Measurements from ENCODE around the gene BUD23.
"Not testable (repeated sequence)": the region's sequence is repeated elsewhere in the genome, so short reads cannot be mapped to it uniquely, and the experiment has no call there.

Gene BUD23

DNA sequence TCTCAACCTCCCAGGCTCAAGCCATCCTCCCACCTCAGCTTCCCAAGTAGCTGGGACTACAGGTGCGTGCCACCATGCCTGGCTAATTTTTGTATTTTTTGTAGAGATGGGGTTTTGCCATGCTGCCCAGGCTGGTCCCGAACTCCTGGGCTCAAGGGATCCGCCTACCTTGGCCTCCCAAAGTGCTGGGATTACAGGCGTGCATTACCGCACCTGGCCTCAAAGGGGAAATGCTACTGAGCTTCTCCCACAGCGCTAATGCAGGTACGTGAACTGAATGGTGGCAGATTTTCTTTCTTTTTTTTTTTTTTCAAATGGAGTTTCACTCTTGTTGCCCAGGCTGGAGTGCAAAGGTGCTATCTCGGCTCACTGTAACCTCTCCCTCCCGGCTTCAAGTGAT, 7.3 kb upstream of the BUD23 start:
- not testable (repeated sequence) for H3K9me3 ChIP-seq (ENCODE audit: control insufficient read depth, insufficient read depth, low read length); H3K4me1 ChIP-seq (ENCODE audit: insufficient read depth, low read length); H3K9ac ChIP-seq (ENCODE audit: low read depth, low read length); H3K36me3 ChIP-seq (ENCODE audit: insufficient read depth, low read length)

DNA sequence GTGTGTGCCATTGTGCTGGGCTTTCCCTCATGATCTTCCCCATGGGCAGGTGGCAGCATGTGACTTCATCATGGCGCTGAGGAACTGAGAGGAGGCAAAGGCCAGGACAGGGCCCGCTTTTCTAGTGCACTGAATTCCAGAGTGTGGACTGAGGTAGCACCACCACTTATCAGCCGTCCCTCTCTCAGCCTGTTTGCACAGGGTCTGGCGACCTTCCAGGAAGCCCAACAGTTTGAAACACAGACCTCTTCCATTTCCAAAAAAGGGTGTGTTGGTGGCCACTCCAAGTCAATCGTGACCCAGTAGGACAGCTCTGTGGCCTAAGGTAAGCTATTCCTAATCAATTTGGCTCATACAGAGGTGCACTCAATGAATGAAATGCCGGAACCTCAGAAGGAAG, 4.5 kb upstream of the BUD23 start:
- H3K9me3 ChIP-seq (ENCODE audit: control insufficient read depth, insufficient read depth, low read length) = no peaks in the 10 kb centered on the region
- peaks cover 9% of the 10 kb centered on the region; the same call in 1 of the 2 replicates for H3K4me1 ChIP-seq (ENCODE audit: insufficient read depth, low read length)
- H3K9ac ChIP-seq (ENCODE audit: low read depth, low read length) = no peak overlapping the region
- no peaks in the 10 kb centered on the region for H3K36me3 ChIP-seq (ENCODE audit: insufficient read depth, low read length)

DNA sequence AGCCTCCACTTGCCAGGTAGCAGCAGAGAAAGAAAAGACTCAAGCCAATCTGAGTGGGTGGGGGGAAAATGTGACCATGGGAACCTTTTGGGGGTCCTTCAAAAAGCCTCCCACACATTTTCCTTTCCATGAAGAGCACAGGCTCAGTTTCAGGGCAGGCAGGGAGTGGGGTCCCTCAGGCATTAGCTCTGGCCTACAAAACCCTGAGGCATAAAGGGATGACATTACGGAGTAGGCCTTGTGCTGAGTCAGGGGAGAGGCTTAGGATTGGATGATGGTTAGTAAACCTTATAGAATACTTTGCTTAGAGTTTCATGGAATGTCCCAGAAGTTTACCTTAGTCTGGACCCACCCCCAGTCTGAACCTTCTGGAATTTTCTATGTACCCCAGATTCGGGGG, 3.7 kb upstream of the BUD23 start:
- no peak overlapping the region for H3K9ac ChIP-seq (ENCODE audit: low read depth, low read length)
- no peaks in the 10 kb centered on the region for H3K36me3 ChIP-seq (ENCODE audit: insufficient read depth, low read length)
- H3K4me1 ChIP-seq (ENCODE audit: insufficient read depth, low read length) = peaks cover 9% of the 10 kb centered on the region; the same call in 1 of the 2 replicates
- H3K9me3 ChIP-seq (ENCODE audit: control insufficient read depth, insufficient read depth, low read length) = no peaks in the 10 kb centered on the region

DNA sequence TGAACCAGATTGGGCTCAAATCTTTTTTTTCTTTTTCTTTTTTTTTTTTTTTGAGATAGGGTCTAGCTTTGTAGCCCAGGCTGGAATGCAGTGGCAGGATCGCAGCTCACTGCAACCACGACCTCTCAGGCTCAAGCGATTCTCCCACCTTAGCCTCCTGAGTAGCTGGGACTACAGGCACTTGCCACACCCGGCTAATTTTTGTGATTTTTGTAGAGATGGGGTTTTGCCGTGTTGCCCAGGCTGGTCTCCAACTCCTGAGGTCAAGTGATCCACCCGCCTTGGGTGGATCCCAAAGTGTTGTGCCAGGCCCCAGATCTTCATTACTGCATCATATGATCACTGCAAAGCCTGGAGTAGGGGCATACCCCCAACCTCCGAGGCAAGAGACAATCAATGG, 2.9 kb upstream of the BUD23 start:
- H3K9ac ChIP-seq (ENCODE audit: low read depth, low read length) = no peak overlapping the region

DNA sequence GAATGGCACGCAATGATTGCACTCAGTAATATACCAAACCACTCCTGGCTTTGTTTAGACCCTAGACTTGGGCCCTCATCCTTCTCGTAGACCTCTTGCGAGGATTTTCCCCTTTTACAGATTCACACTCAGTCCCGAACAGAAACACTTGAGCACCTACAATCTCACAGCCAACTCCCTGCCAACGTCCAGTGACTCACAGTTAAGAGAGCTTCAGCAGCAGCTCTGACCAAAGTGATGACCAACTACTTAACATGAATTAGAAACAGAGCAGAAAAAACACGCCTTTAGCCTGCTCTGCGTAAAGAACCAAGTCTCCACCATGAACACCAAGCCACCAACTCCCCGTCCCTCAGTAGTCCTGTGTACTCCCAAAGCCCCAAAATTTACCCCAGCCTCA, 2.4 kb upstream of the BUD23 start:
- Histone ChIP-seq H3K36me3 (ENCODE audit: insufficient read depth, low read length) (no peaks in the 10 kb centered on the region), H3K4me1 (ENCODE audit: insufficient read depth, low read length) (peaks cover 9% of the 10 kb centered on the region; the same call in 1 of the 2 replicates), H3K9ac (ENCODE audit: low read depth, low read length) (no peak overlapping the region), H3K9me3 (ENCODE audit: control insufficient read depth, insufficient read depth, low read length) (no peaks in the 10 kb centered on the region)

More for the DNA sequence above, 2.9 kb upstream of the BUD23 start:
- no peaks in the 10 kb centered on the region for H3K9me3 ChIP-seq (ENCODE audit: control insufficient read depth, insufficient read depth, low read length)
- H3K36me3 ChIP-seq (ENCODE audit: insufficient read depth, low read length) = no peaks in the 10 kb centered on the region
- H3K4me1 ChIP-seq (ENCODE audit: insufficient read depth, low read length) = peaks cover 9% of the 10 kb centered on the region; the same call in 1 of the 2 replicates

DNA sequence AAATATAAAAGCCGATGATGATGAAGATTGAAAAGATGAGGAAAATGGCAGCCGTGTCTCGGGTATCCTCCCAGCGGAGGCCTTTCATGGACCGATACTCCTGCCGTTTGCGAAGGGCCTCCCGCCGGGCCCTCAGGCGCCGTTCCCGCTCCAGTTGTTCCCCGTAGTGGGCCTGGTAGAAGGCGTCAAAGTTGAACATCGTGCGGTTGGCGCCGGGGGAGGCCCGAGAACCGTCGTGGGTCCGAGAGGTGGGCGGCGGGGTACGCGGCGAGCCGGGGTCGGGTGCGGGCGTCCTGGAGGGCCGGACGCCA, 697 bp upstream of the BUD23 start:
- H3K36me3 ChIP-seq (ENCODE audit: insufficient read depth, low read length) = no peaks in the 10 kb centered on the region; the same call in 1 of the 2 replicates

DNA sequence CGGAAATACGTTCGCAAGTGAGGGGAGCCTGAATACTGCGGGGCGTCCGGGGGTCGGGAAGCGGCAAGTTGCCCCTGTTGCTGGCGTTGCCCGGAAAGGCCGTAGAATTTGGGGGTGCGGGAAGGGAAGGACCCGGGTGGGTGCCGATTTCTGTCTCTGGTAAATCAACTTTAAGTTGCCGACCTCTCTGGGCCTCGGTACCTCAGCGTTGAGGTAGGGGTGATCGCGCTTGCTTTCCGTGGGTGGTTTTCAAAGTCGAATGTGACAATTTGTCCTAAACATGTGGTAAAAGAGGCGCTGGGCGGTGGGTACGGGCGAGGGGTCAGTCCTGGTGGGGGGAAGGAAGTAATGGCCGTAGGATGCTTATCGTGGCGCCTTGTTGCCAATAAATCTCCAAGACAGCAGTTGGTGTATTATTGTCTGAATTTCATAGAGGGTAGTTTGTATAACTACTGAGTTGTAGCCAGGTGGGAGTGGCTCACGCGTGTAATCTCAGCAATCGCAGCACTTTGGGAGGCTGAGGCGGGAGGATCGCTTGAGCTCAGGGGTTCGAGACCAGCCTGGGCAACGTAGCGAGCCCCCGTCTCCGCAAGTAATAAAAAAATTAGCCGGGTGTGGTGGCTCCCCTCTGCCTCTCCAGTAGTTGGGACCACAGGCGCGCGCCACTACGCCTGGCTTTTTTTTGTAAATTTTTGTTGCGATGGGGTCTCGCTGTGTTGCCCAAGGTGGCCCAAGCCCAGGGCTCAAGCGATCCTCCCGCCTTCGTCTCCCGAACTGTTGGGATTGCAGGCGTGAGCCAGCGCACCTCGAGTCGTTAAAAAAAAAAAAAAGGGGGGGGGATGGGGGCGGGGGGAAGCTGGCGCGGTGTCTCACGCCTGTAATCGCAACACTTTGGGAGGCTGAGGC, 644 bp downstream of the BUD23 start:
- H3K36me3 ChIP-seq (ENCODE audit: insufficient read depth, low read length) = no peaks in the 10 kb centered on the region; the same call in 1 of the 2 replicates
- H3K9ac ChIP-seq (ENCODE audit: low read depth, low read length) = peak overlapping the region; percentile 99
- no peaks in the 10 kb centered on the region for H3K9me3 ChIP-seq (ENCODE audit: control insufficient read depth, insufficient read depth, low read length)
- H3K4me1 ChIP-seq (ENCODE audit: insufficient read depth, low read length) = peaks cover 9% of the 10 kb centered on the region; the same call in 1 of the 2 replicates

More for the DNA sequence above, 697 bp upstream of the BUD23 start:
- H3K9ac ChIP-seq (ENCODE audit: low read depth, low read length) = peak overlapping the region; percentile 99
- H3K4me1 ChIP-seq (ENCODE audit: insufficient read depth, low read length) = peaks cover 9% of the 10 kb centered on the region; the same call in 1 of the 2 replicates
- no peaks in the 10 kb centered on the region for H3K9me3 ChIP-seq (ENCODE audit: control insufficient read depth, insufficient read depth, low read length)

DNA sequence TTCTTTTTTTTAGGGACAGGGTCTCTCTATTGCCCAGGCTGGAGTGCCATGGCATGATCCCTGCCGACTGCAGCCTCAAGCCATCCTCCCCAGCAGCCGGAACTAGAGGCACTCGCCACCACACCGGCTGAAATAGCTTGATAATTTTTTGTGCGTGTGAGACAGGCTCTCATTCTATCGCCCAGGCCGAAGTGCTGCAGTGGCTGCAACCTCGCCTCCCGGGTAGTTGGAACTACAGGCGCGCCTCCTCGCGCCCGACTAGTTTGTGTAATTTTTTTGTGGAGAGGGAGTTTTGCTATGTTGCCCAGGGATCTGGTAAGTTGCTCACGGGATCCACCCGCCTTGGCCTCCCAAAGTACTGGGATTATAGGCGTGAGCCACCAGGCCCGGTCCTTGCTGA, 1.9 kb downstream of the BUD23 start:
- Histone ChIP-seq H3K4me1 (ENCODE audit: insufficient read depth, low read length) (peaks cover 9% of the 10 kb centered on the region; the same call in 1 of the 2 replicates), H3K36me3 (ENCODE audit: insufficient read depth, low read length) (peaks cover 6% of the 10 kb centered on the region), H3K9ac (ENCODE audit: low read depth, low read length) (no peak overlapping the region), H3K9me3 (ENCODE audit: control insufficient read depth, insufficient read depth, low read length) (no peaks in the 10 kb centered on the region)

DNA sequence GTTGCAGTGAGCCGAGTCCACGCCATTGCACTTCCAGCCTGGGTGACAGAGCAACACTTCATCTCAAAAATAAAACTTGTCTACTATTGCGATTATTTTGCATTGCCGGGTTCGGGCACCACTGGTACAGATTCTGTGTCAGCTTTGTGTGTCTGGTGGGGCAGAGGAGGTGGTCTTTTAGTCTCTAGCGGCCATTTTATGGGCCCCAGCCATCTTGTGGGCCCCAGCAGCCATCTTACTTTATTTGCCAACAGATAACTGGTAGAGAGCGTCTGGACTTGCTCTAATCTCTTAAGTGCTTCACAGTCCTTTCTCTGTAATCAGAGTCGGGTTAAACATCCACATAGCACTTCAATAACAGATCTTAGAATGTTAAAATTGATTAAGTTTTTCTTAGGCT, 4.9 kb downstream of the BUD23 start:
- H3K36me3 ChIP-seq (ENCODE audit: insufficient read depth, low read length) = peaks cover 10% of the 10 kb centered on the region

DNA sequence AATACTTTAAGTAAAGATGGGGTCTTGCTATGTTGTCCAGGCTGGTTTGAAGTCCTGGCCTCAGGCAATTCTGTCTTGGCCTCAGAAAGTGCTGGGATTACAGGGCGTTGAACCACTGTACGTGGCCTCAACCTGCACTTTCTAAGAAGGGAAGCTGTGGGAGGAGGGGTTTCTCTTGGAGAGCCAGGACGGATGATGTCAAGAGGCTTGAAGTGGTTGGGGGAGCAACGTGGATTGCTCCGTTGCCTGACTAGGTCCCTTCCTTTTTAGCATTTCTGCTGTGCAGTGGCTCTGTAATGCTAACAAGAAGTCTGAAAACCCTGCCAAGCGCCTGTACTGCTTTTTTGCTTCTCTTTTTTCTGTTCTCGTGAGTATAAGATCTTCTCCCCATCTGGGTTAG, 7.2 kb downstream of the BUD23 start:
- no peak overlapping the region for H3K9ac ChIP-seq (ENCODE audit: low read depth, low read length)
- peaks cover 15% of the 10 kb centered on the region for H3K36me3 ChIP-seq (ENCODE audit: insufficient read depth, low read length)

More for the DNA sequence above, 4.9 kb downstream of the BUD23 start:
- Histone ChIP-seq H3K9me3 (ENCODE audit: control insufficient read depth, insufficient read depth, low read length) (no peaks in the 10 kb centered on the region), H3K4me1 (ENCODE audit: insufficient read depth, low read length) (no peaks in the 10 kb centered on the region), H3K9ac (ENCODE audit: low read depth, low read length) (no peak overlapping the region)

DNA sequence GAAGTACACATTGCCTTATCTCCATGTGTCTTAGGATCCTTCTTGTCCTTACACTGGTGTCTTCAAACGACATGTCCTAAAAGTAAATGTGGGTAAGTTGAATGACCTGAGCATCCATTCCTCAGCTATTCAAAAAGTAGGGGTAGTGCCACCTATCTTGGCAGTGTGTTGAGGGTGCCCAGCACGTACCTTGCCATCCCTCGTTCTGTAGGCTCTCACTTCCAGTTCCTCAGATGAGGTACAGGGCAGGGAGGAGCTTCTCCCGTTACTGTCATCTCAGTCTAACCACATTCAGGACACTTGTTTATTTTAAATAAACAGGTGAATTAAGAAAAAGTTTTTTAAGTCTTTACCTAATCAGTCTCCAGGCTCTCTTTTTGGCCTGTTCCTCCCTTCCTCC, 13.0 kb downstream of the BUD23 start:
- H3K36me3 ChIP-seq (ENCODE audit: insufficient read depth, low read length) = peaks cover 16% of the 10 kb centered on the region
- no peaks in the 10 kb centered on the region for H3K4me1 ChIP-seq (ENCODE audit: insufficient read depth, low read length)
- H3K9me3 ChIP-seq (ENCODE audit: control insufficient read depth, insufficient read depth, low read length) = no peaks in the 10 kb centered on the region
- H3K9ac ChIP-seq (ENCODE audit: low read depth, low read length) = no peak overlapping the region

More for the DNA sequence above, 7.2 kb downstream of the BUD23 start:
- Histone ChIP-seq H3K4me1 (ENCODE audit: insufficient read depth, low read length) (no peaks in the 10 kb centered on the region), H3K9me3 (ENCODE audit: control insufficient read depth, insufficient read depth, low read length) (no peaks in the 10 kb centered on the region)

DNA sequence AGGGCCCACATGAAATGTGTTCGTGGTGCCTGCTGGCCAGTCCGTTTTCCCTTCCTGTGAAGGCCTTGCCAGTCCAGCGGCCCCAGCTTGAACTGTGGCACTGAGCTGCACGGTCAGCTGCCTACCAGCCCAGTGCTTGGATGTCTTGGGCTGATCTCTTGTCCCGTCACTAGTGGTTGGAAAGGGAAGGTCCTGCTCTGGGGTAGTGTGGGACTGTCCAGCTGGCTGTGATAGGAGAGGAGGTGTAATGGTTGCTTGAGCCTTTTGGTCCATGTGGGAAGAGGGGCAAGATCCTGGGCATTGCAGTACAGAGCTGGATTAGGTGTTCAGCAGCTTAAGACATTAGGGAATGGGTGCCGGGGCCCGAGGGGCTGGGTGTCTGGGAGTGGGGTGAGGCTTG, 15.0 kb downstream of the BUD23 start:
- Histone ChIP-seq H3K9ac (ENCODE audit: low read depth, low read length) (no peak overlapping the region), H3K36me3 (ENCODE audit: insufficient read depth, low read length) (peaks cover 11% of the 10 kb centered on the region), H3K4me1 (ENCODE audit: insufficient read depth, low read length) (peaks cover 5% of the 10 kb centered on the region; the same call in 1 of the 2 replicates), H3K9me3 (ENCODE audit: control insufficient read depth, insufficient read depth, low read length) (no peaks in the 10 kb centered on the region)

DNA sequence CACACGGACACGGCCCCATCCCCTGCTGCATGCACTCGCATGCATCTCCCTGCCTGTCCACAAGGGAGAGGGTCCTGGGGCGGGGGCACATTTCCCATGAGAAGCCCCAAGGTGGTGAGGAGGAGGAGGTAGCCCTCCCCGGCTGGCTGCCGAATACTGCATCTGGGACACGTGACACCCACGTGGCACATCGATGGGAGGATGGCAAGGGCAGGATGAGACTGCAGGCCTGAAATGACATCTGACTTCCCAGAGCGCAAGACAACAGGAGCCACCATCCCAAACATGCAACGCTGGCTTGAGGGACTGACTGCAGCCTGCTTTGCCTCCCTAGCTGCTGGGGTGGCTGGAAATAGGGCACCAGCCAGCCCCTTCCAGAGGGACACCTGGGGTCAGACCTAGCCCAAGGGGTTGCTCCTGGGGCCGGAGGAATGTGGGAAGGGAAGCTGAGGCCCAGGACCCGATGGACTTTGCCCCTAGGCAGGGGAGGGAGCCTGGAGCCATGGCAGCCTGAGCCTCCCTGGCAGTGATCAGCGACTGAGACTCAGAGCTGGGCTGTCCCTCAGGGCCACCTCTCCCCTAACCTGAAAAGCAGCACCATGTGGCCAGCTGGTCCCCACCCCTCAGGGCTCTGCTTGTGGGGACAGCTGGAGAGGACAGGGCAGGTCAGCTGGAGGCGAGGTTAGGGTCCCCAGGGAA, 16.1 kb downstream of the BUD23 start:
- H3K9ac ChIP-seq (ENCODE audit: low read depth, low read length) = no peak overlapping the region
- no peaks in the 10 kb centered on the region for H3K9me3 ChIP-seq (ENCODE audit: control insufficient read depth, insufficient read depth, low read length)
- peaks cover 8% of the 10 kb centered on the region for H3K36me3 ChIP-seq (ENCODE audit: insufficient read depth, low read length)
- peaks cover 11% of the 10 kb centered on the region; the same call in 1 of the 2 replicates for H3K4me1 ChIP-seq (ENCODE audit: insufficient read depth, low read length)

DNA sequence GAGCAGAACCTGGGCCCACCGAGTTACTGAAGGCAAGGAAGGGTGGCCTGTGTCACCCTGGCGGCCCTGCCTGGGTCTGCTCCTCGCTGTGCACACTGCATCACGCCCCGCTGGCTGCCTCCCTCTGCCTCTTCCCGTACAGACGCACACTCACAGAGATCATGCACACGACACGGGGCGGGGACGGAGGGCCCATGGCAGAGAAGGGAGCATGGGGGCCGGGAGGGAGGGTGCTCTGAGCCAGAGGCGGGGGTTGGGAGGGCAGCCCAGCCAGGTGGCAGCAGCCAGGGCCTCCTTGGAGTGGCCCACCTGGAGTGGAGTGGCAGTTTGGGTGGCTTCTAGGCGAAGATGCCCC, 16.6 kb downstream of the BUD23 start:
- H3K4me1 ChIP-seq (ENCODE audit: insufficient read depth, low read length) = peaks cover 16% of the 10 kb centered on the region; the same call in 1 of the 2 replicates
- H3K9me3 ChIP-seq (ENCODE audit: control insufficient read depth, insufficient read depth, low read length) = no peaks in the 10 kb centered on the region
- peaks cover 6% of the 10 kb centered on the region for H3K36me3 ChIP-seq (ENCODE audit: insufficient read depth, low read length)
- no peak overlapping the region for H3K9ac ChIP-seq (ENCODE audit: low read depth, low read length)
